ENCODE measurements around the gene LRWD1.

DNA sequence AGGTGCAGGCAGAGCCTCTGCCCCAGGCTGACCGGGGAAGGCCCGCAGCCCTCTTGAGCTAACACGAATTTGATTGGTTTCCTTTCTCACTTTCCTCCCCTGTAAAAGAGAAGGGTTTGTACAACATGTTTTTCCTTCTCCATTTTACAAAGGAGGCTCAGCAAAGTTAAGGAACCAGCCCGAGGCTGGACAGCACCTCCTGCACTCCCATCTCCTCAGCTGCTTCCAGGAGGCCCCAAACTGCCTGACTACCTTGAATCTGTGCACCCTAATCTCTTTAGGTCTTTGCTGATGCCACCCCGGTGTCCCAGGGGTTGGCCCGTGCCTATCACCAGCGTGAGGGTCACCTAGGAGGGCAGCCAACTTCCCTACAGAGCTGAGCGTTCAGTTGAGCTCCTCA is 4.3 kb upstream of the LRWD1 start:
- TF ChIP-seq POLR2A (IDR thresholded peaks at IDR 0.05) = no peak
- TF ChIP-seq, protein P1, sequence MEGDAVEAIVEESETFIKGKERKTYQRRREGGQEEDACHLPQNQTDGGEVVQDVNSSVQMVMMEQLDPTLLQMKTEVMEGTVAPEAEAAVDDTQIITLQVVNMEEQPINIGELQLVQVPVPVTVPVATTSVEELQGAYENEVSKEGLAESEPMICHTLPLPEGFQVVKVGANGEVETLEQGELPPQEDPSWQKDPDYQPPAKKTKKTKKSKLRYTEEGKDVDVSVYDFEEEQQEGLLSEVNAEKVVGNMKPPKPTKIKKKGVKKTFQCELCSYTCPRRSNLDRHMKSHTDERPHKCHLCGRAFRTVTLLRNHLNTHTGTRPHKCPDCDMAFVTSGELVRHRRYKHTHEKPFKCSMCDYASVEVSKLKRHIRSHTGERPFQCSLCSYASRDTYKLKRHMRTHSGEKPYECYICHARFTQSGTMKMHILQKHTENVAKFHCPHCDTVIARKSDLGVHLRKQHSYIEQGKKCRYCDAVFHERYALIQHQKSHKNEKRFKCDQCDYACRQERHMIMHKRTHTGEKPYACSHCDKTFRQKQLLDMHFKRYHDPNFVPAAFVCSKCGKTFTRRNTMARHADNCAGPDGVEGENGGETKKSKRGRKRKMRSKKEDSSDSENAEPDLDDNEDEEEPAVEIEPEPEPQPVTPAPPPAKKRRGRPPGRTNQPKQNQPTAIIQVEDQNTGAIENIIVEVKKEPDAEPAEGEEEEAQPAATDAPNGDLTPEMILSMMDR (IDR thresholded peaks at IDR 0.05) = no peak

All from thyroid gland (tissue), 4 donors.